Measurements from ENCODE around the gene CPLANE1.

Gene CPLANE1

GRCh38 chr5:37208883-37209797 is 40.0 kb downstream of the CPLANE1 start:
- H3K36me3 ChIP-seq (ENCODE audit: control insufficient read depth, insufficient read depth, low read length) = peaks cover 7% of the 10 kb centered on the region
- no peak overlapping the region for H3K4me3 ChIP-seq (ENCODE audit: low read depth, low read length)
- no peaks in the 10 kb centered on the region for H3K9me3 ChIP-seq (ENCODE audit: control insufficient read depth, insufficient read depth, low read length)
- H3K9ac ChIP-seq (ENCODE audit: low read depth, low read length) = no peak overlapping the region
- no peaks in the 10 kb centered on the region for H3K27me3 ChIP-seq (ENCODE audit: control insufficient read depth, insufficient read depth, low read length)
- no peak overlapping the region for H3K27ac ChIP-seq (ENCODE audit: low read depth, low read length)
- no peaks in the 10 kb centered on the region for H3K4me1 ChIP-seq (ENCODE audit: control insufficient read depth, insufficient read depth, low read length)

- H3K9me3 ChIP-seq (ENCODE audit: control insufficient read depth, insufficient read depth, low read length) = no peaks in the 10 kb centered on the region
- H3K36me3 ChIP-seq (ENCODE audit: control insufficient read depth, insufficient read depth, low read length) = 0 out of 2 replicates have a peak, but pooled peaks cover 3% of the 10 kb centered on the region
- H3K4me3 ChIP-seq (ENCODE audit: low read depth, low read length) = no peak overlapping the region
- no peaks in the 10 kb centered on the region for H3K27me3 ChIP-seq (ENCODE audit: control insufficient read depth, insufficient read depth, low read length)
- H3K4me1 ChIP-seq (ENCODE audit: control insufficient read depth, insufficient read depth, low read length) = no peaks in the 10 kb centered on the region
- H3K9ac ChIP-seq (ENCODE audit: low read depth, low read length) = no peak overlapping the region
- H3K27ac ChIP-seq (ENCODE audit: low read depth, low read length) = no peak overlapping the region
Measured at GRCh38 chr5:37207802-37208201, 41.4 kb downstream of the CPLANE1 start.

GRCh38 chr5:37206736-37207135 is 42.4 kb downstream of the CPLANE1 start:
- Histone ChIP-seq H3K4me3 (ENCODE audit: low read depth, low read length) (no peak overlapping the region), H3K27ac (ENCODE audit: low read depth, low read length) (no peak overlapping the region), H3K9me3 (ENCODE audit: control insufficient read depth, insufficient read depth, low read length) (no peaks in the 10 kb centered on the region), H3K36me3 (ENCODE audit: control insufficient read depth, insufficient read depth, low read length) (0 out of 2 replicates have a peak, but pooled peaks cover 3% of the 10 kb centered on the region), H3K27me3 (ENCODE audit: control insufficient read depth, insufficient read depth, low read length) (no peaks in the 10 kb centered on the region), H3K9ac (ENCODE audit: low read depth, low read length) (no peak overlapping the region), H3K4me1 (ENCODE audit: control insufficient read depth, insufficient read depth, low read length) (no peaks in the 10 kb centered on the region)

- Histone ChIP-seq H3K4me1 (ENCODE audit: control insufficient read depth, insufficient read depth, low read length) (no peaks in the 10 kb centered on the region), H3K27ac (ENCODE audit: low read depth, low read length) (no peak overlapping the region), H3K9ac (ENCODE audit: low read depth, low read length) (no peak overlapping the region), H3K27me3 (ENCODE audit: control insufficient read depth, insufficient read depth, low read length) (no peaks in the 10 kb centered on the region), H3K9me3 (ENCODE audit: control insufficient read depth, insufficient read depth, low read length) (no peaks in the 10 kb centered on the region), H3K36me3 (ENCODE audit: control insufficient read depth, insufficient read depth, low read length) (peaks cover 14% of the 10 kb centered on the region), H3K4me3 (ENCODE audit: low read depth, low read length) (no peak overlapping the region)
Measured at GRCh38 chr5:37198842-37199241, 50.3 kb downstream of the CPLANE1 start.

- H3K36me3 ChIP-seq (ENCODE audit: control insufficient read depth, insufficient read depth, low read length) = peaks cover 14% of the 10 kb centered on the region
- H3K27me3 ChIP-seq (ENCODE audit: control insufficient read depth, insufficient read depth, low read length) = no peaks in the 10 kb centered on the region
- no peak overlapping the region for H3K9ac ChIP-seq (ENCODE audit: low read depth, low read length)
- no peaks in the 10 kb centered on the region for H3K4me1 ChIP-seq (ENCODE audit: control insufficient read depth, insufficient read depth, low read length)
- no peak overlapping the region for H3K27ac ChIP-seq (ENCODE audit: low read depth, low read length)
- no peak overlapping the region for H3K4me3 ChIP-seq (ENCODE audit: low read depth, low read length)
- H3K9me3 ChIP-seq (ENCODE audit: control insufficient read depth, insufficient read depth, low read length) = no peaks in the 10 kb centered on the region
Measured at GRCh38 chr5:37198061-37198460, 51.1 kb downstream of the CPLANE1 start.

- no peak overlapping the region for H3K4me3 ChIP-seq (ENCODE audit: low read depth, low read length)
- no peaks in the 10 kb centered on the region for H3K27me3 ChIP-seq (ENCODE audit: control insufficient read depth, insufficient read depth, low read length)
- no peak overlapping the region for H3K27ac ChIP-seq (ENCODE audit: low read depth, low read length)
- peaks cover 14% of the 10 kb centered on the region for H3K36me3 ChIP-seq (ENCODE audit: control insufficient read depth, insufficient read depth, low read length)
- H3K9me3 ChIP-seq (ENCODE audit: control insufficient read depth, insufficient read depth, low read length) = no peaks in the 10 kb centered on the region
- no peaks in the 10 kb centered on the region for H3K4me1 ChIP-seq (ENCODE audit: control insufficient read depth, insufficient read depth, low read length)
- H3K9ac ChIP-seq (ENCODE audit: low read depth, low read length) = no peak overlapping the region
Measured at GRCh38 chr5:37197340-37198050, 51.7 kb downstream of the CPLANE1 start.

GRCh38 chr5:37190592-37190991 is 58.6 kb downstream of the CPLANE1 start:
- Histone ChIP-seq H3K4me1 (ENCODE audit: control insufficient read depth, insufficient read depth, low read length) (no peaks in the 10 kb centered on the region), H3K36me3 (ENCODE audit: control insufficient read depth, insufficient read depth, low read length) (peaks cover 5% of the 10 kb centered on the region; the same call in 1 of the 2 replicates)

GRCh38 chr5:37189355-37189754 is 59.8 kb downstream of the CPLANE1 start:
- Histone ChIP-seq H3K36me3 (ENCODE audit: control insufficient read depth, insufficient read depth, low read length) (peaks cover 7% of the 10 kb centered on the region), H3K4me1 (ENCODE audit: control insufficient read depth, insufficient read depth, low read length) (no peaks in the 10 kb centered on the region), H3K27me3 (ENCODE audit: control insufficient read depth, insufficient read depth, low read length) (no peaks in the 10 kb centered on the region), H3K4me3 (ENCODE audit: low read depth, low read length) (no peak overlapping the region), H3K27ac (ENCODE audit: low read depth, low read length) (no peak overlapping the region), H3K9ac (ENCODE audit: low read depth, low read length) (no peak overlapping the region), H3K9me3 (ENCODE audit: control insufficient read depth, insufficient read depth, low read length) (no peaks in the 10 kb centered on the region)

More at GRCh38 chr5:37190592-37190991, 58.6 kb downstream of the CPLANE1 start:
- Histone ChIP-seq H3K9ac (ENCODE audit: low read depth, low read length) (no peak overlapping the region), H3K9me3 (ENCODE audit: control insufficient read depth, insufficient read depth, low read length) (no peaks in the 10 kb centered on the region), H3K27me3 (ENCODE audit: control insufficient read depth, insufficient read depth, low read length) (no peaks in the 10 kb centered on the region), H3K4me3 (ENCODE audit: low read depth, low read length) (no peak overlapping the region), H3K27ac (ENCODE audit: low read depth, low read length) (no peak overlapping the region)

GRCh38 chr5:37187465-37187977 is 61.7 kb downstream of the CPLANE1 start:
- no peaks in the 10 kb centered on the region for H3K27me3 ChIP-seq (ENCODE audit: control insufficient read depth, insufficient read depth, low read length)
- no peaks in the 10 kb centered on the region for H3K4me1 ChIP-seq (ENCODE audit: control insufficient read depth, insufficient read depth, low read length)
- no peak overlapping the region for H3K4me3 ChIP-seq (ENCODE audit: low read depth, low read length)
- H3K9me3 ChIP-seq (ENCODE audit: control insufficient read depth, insufficient read depth, low read length) = no peaks in the 10 kb centered on the region
- H3K36me3 ChIP-seq (ENCODE audit: control insufficient read depth, insufficient read depth, low read length) = peaks cover 20% of the 10 kb centered on the region
- H3K9ac ChIP-seq (ENCODE audit: low read depth, low read length) = no peak overlapping the region
- H3K27ac ChIP-seq (ENCODE audit: low read depth, low read length) = no peak overlapping the region

- H3K4me1 ChIP-seq (ENCODE audit: control insufficient read depth, insufficient read depth, low read length) = no peaks in the 10 kb centered on the region
- no peak overlapping the region for H3K27ac ChIP-seq (ENCODE audit: low read depth, low read length)
- no peaks in the 10 kb centered on the region for H3K9me3 ChIP-seq (ENCODE audit: control insufficient read depth, insufficient read depth, low read length)
- no peak overlapping the region for H3K9ac ChIP-seq (ENCODE audit: low read depth, low read length)
- peaks cover 20% of the 10 kb centered on the region for H3K36me3 ChIP-seq (ENCODE audit: control insufficient read depth, insufficient read depth, low read length)
- no peak overlapping the region for H3K4me3 ChIP-seq (ENCODE audit: low read depth, low read length)
- H3K27me3 ChIP-seq (ENCODE audit: control insufficient read depth, insufficient read depth, low read length) = no peaks in the 10 kb centered on the region
Measured at GRCh38 chr5:37184748-37185364, 64.3 kb downstream of the CPLANE1 start.
